Putamen (tissue), 1 donor: ENCODE measurements around the gene NRG2.

Experiments
- DNase-seq: peaks from one replicate; pipeline ENCODE4 v3.0.0-alpha.2; 2016; ENCODE audit warnings: low spot score

Gene NRG2

DNA sequence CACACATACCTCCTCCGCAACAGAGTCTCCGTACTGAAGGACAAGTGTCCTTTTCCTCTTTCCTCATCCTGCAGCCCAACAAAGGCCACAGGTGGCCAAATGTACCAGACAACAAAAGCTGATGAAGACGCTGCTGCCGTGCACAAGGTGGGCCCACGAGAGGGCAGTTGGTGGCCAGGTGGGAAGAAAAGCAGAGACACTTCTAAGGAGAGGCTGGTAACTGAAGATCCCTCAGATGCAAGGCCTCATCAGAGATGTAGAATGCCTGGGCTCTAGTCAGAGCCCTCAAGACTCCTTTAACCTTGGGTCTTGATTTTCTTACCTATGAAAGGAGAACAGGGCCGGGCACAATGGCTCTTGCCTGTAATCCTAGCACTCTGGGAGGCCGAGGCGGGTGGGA lies 75.7 kb downstream of the NRG2 start:
- no peak for DNase-seq

DNA sequence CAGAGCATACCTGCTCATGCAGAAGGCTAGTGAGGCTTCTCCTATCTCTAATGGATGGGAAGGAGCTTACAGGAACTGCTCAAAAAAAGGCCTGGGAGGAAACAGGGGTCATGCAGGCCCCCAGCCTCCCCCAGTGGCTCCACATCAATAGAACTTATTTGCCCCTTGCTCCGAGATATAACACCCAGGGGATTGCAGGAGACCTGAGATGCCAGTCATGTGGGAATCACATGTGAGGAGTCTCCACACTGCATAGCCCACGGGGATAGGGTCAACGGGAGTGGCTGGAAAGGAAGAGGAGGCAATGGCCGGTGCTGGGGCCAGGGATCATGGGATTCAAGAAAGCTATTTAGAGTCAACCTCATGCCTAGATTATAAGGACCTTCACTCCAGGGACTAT lies 76.2 kb downstream of the NRG2 start:
- no peak for DNase-seq

DNA sequence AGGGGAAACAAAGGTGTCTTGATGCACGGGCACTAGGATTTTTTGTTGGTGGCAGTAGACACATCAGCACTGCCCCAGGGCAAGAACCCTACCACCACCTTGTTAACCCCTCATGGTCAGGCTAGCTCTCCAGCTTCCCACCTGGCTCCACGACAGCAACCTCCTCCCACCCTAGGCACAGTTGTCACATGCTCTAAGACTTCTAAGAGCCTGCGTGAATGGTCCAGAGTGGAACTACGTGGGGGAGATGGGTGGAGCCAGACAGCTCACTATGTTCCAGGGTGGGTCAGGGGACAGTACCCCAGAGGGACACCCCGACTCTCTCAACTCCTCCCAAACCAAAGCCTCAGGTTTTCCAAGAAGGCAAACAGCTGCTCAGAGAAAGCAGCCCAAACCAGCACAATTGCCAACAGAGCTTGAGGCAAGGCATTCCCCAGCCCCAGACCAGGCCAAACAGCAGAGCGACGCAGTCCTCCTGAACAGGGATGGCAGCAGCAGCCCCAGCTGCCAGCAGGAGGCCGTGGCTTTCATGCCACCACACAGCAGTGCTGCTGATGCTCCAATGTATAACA lies 78.0 kb downstream of the NRG2 start:
- no peak for DNase-seq

DNA sequence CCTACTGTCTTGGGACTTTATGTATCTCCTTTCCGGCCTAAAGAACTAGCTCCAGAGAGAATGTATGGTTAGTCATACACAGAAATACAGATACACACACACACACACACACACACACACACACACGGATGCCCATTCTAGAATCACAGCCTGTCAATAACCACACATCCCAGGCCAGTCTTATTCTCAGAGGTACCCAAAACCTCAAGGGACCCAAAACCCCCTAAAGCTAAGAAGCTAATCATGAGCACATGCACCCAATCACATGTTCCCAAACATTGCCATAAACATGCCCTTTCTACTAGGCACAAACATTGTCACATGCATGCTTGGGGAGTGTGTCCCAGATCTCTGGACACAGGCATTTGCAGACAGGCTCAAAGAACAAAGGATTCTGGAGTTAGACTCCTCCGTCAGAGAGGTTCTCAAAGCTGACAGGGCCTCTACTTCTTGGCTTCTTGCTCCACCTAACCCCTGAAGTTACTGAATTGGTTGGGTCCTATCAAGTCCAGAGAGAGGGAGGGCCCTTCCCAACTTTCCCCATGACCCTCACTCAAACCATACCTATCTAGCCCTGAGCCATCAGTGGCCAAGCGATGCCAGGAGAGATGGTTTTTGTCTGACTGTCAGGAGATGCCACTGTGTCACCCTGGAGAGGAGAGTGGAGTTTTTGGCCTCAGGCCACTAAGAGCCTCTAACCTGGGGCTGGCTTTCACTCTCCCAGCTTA lies 78.7 kb downstream of the NRG2 start:
- no peak for DNase-seq

DNA sequence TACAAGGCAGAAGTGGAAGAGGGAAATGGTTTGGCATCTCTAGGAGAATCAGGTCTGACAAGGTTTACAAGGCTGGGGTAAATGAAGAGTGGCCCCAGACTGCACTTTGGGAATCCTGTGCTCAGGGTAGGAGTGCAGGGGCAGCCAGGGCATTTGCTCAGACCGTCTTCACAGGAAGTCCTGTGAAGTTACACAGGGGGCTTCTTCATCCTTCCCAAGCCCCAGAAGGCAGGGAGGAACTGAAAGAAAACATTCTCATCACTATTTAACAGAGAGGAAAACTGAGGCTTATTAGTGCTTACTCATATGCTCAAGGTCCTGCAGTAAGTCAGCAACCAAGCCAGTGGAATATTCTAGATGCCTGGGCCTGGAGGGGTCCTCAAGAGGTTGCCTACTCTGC lies 80.7 kb downstream of the NRG2 start:
- no peak for DNase-seq

DNA sequence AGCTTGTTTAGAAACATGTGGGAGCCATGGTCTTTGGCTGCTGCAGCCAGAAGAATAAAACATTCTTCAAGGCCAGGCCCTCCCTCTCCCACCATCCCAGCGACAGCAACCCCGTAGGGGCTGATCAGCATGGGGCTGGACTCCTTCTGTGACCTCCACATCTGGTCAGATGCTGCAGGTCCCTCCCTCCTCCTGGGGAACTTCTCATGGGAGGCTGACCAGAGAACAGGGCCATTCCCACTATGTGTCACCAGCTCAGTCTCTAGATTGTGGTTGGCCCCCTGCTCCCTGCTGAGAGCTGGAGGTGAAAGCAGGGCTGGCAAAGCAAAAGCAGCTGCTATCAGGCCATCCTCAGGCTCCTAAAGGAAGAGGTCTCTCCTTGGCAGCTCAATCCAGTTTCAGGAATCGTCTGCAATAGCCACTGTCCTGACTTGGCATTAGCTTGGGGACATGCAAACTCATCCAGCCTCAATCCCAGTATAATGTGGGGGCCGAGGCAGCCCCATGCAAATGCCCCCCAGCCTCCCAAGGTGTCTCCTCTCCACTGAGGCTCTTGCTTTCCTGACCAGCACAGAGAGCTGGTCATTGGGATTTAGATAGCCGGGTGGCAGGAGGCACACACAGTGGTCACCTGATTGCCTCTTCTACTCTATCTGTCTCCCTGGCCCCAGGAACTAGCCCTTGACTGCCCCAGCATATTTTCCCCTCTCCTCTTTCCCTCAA lies 81.5 kb downstream of the NRG2 start:
- DNase-seq, result no peak

DNA sequence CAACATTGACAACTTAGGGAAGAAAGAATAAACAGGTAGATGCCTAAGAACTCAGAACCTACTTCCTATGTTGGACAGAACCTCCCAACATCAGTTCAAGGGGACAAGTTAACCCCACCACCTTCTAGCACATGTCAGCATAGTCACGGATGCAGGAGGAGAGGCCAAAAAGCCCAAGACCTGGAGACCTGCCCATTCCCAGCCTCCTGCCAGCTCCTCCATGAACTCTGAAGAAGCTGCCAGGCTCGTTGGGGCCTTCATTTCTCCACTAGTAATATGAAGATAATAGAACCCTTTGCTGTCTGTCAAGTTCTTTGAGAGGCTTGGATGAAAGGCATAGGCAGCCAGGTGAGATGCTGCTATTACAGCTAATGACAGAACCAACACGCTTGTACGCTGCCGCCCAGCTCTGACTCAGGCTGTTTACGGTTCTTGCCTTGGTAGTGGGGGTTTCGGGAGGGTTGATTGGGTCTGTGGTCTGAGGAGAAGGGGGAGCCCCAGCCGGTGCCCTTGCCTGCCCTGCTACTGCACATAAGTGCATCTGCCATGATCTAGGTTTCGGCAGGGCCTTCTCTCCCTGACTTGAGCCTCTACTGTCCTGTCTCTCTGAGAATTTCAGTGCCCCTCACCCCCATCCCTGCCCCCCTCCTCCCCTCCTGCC lies 82.2 kb downstream of the NRG2 start:
- no peak for DNase-seq

DNA sequence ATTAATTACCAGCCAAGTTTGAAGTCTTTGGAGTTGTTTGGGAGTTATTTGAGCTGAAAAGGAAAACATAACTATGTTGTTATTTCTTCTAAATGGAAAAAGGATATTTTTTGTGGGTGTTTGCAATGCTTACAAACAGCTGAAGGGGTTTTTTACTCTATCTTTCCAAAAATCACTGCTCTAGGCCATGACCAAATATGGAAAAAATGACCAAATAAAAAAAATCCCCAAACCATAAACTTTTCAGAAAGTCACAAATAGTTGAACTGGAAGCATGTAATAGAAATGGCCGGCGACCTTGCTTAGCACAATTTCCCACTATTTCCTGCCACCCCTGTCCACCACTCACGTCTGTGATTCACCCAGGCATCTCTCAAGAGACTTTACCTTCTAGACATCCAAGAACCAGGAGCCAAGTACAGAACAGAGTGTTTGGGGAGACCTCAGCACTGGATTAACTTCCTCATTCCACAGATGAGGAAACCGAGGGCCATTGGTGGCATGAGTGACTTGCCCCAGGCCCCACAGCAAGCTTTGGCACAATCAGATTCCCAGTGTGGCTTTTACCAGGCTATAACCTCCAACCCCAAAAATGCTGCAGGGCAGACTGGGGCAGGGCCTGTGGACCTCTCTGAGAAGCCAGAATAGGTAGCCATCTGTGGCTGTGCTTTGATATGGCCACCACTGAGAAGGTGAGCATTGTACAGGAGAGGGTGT lies 84.5 kb downstream of the NRG2 start:
- DNase-seq, result no peak

DNA sequence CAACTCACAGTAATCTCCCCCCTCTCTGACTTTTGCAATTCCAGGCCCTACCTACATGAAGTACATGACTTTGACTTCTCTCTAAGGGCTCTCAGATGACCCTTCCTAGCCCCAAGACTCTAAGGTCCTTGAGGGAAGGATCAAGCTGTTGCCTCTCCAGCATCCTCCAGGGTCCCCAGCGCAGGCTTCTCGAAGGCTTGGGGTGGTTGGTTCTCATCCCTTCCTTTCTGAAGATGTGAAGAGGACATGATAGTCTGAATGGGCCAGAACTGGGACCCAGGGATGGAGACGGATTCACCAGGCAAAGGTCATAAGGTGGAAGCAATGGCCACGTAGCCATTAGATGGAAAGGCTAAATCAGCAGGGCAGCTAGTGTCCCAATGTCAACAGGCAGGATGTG lies 86.8 kb downstream of the NRG2 start:
- DNase-seq, result no peak

DNA sequence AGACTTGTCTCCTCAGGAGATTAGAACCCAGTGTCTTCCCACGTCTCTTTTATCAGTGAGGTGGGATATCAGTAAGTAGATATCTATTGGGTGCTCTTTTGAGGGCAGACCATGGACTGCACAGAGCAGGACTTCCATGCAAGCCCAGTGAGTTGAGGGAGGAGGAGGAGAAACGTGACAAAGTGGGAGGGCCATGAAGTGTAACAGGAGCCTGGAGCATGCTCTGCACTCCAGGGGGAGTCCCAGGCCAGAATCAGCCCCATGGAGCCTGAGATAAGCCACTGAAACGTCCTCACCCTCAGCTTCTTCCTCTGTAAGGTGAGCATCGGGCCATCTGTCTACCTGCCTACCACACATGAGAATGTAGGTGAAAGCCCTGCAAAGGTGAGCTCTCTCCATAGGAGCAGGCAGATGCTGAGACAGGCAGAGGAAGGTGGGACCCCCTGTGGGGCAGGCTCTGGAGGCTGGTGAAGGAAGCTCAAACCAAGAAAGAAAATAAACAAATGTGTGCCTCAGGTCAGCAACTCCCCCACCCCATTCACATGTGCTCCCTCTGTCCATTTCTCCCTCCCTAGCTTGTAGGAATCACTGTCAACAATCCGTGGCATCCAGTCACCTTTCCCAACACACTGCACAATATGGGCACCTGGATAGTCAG lies 87.4 kb downstream of the NRG2 start:
- no peak for DNase-seq

DNA sequence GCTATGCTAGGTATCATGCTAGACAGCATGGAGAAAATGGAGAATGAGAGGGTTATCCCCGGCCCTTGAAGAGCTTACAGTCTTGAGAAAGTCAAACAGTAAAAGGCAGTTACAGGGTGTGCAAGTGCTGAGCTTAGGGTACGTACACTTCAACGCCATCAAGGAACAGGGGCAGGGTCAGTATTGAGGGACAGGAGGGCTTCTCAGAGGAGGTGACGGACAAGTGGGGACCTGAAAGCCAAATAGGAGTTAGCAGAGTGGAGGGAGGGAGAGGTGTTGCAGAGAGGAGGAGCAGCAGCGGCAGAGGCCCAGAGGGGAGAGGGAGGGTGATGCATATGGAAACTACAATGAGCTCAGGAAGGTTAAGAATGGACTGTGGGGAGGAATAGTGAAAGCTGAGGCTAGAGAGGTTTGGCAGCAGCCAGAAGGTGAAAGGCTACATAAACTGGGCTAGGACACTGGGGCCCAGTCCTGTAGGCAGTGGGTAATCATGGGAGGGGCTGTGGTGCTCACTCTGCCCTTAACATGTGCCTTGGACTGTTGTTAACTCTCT lies 88.0 kb downstream of the NRG2 start:
- no peak for DNase-seq

DNA sequence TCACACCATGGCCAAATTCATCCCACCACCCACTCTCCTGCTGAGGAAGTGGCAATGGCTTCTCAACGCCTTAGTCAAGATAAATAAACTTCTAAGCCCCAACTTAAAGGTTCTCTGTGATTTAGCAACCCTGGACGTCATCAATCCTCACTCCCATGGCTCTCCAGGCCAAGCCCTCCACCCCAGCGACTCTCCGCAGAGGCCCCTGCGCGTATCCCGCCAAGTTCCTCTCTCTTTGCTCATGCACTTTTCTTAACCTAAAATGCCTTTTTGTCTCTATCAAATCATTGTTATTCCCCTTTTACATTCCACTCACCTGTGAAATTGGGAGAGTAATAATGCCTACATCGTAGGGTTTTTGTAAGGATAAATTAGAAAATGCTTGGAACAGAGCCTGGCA lies 88.6 kb downstream of the NRG2 start:
- DNase-seq, result no peak

DNA sequence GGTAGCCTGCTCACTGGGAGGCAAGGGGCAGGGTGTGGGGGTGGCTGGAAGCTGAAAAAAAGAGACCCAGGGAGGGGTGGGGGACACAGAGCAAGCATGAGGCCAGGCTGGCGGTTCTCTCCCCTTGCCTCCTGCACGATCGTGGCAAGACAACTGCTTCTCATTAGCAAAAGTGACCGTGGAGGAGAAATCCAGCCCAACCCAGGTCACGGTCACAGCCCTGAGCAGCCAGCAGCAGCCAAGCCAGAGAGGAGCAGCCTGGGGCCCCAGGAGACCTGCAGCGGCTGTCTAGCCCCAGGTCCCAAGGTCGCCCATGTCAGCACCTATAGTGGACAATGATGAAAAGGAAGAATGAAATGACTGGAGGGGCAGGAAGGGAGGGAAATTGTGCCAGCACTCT lies 89.1 kb downstream of the NRG2 start:
- no peak for DNase-seq

DNA sequence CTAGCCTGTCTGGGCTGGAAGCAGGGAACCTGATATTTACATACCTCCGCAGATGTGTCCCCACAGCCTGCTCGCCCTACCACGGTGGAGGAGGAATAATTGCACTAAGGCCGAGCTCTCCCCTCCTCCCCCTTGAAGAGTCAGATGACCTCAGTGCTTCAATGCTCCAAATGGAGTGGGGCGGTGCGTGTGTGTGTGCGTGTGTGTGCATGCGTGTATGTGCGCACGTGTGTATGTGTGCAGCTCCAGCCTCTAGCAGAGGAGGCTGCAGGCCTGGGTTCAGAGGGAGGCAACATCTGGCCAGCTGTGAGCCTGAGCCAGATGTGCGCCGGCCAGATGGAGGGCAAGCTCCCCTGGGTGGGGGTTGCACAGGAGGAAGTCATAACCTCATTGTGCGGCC lies 90.5 kb downstream of the NRG2 start:
- DNase-seq, result no peak

DNA sequence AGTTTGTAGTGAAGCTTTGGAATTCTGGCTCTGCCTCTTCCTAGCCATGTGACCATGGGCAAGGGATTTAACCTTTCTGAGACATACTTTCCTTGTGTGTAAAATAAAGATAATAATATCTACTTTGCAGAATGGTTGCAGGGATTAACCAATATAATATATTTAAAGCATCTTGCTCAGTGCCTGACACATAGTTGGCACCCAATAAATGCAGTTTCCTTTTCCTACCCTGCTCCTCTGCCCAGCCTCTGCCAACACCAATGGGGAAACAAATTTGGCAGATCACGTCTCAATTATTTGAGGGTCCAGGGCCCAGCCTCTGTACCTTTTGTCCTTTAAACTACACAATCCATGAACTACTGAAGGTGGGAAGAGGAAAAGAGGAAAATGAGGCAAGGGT lies 91.1 kb downstream of the NRG2 start:
- DNase-seq, result no peak

DNA sequence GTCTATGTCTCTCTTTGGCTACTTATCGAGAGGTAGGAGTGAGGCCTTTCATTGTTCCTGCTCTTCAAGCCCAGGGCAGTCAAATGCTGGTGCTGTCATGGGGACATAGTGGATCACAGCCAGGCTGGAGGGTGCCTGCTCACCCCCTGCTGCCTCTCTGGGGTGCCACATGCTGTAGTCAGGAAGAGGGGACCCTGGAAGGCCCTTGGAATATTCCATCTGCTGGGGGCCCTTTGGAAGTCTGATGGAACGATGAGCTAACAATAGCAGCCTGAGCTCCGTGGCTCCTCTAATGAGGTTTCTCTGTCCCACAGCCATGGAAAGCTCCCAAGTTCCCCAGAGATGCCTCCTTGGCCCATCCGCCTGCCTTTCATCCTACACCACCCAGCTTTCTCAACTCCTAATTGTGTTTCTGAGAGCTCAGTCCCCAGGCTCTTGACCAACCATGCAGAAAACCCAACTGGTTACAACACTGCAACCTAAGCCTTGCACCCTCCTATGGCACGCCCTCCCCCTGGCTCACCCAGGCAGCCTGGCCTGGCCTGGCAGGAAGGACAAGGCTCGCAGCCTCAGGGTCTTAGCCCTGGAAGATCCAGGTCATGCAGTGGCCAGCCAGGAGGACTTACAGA lies 91.7 kb downstream of the NRG2 start:
- DNase-seq, result no peak

DNA sequence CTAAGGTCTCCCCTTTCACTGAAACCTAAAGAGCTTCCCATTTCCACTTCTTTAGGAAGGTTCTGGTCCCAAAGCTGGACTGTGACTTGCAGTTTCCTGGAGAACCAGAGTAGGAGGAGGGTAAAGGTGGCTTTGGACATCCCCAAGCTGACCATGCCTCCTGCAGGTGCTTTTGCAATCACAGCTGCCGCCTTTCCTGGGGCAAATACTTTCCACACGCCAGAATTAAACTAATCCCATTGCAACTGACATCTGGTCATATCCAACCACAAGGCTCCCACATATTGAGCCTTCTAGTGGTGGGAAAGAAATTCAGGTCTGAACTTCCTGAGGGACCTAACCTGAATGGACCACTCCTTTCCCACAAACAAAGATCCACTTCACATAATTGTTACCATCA lies 92.7 kb downstream of the NRG2 start:
- DNase-seq, result no peak

DNA sequence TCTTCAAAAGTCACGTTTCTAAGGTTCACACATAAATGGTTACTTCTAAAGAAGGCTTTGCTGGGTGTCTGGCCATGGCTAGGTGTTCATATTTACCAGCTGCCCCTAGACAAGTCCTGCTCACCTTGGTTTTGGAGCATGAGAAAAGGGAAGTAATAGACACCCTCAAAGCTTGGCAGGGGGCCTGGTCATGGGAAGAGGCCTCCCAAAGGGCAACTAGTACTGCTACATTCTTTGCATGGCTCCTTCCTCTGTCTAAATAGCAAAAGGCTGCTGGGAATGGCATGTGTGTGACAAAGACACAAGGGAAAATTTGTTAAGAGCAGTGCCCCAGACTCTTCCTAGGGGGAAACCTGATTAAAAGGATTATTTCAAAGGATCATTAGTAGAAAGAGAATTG lies 93.4 kb downstream of the NRG2 start:
- DNase-seq, result no peak

DNA sequence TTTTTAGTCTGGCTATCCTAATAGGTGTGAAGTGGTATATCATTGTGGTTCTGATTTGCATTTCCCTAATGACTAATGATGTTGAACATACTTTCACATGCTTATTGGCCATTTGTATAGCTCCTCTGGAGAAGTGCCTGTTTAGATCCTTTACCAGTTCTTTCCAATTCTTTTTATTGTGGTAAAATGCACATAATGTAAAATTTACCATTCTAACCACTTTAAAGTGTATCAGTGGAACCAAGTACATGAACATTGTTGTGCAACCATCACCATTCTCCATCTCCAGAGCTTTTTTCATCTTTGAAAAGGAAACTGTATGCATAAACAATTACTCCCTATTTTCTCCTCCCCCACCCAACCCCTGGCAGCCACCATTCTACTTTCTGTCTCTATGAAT lies 95.4 kb downstream of the NRG2 start:
- no peak for DNase-seq

DNA sequence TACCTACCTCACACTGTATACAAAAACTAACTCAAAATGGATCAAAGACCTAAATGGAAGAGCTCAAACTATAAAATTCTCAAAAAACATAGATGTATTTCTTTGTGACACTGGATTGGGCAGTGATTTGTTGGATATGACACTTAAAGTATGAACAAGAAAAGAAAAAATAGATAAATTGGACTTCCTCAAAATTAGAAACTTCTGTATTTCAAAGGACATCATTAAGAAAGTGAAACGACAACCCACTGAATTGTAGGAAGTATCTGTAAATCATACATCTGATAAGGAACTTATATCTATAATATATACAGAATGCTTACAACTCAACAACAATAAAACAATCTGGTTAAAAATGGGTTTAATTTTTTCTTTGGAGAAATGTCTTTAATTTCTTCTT lies 96.7 kb downstream of the NRG2 start:
- DNase-seq, result no peak

DNA sequence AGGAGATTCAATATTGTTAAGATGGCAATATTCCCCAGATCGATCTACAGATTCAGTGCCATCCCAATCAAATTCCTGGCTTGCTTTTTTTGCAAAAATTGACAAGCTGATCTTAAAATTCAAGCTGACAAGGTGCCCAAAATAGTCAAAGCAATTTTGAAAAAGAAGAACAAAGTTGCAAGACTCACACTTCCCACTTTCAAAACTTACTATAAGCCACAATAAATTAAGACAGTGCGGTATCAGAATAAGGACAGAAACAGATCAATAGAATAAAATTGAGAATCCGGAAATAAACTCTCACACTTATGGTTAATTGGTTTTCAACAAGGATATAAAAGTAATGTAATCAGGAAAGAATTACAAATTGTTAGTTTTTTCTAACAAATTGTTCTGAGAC lies 97.1 kb downstream of the NRG2 start:
- DNase-seq, result no peak
